HUES6 (cell line): ENCODE data around the gene CEP120.

Experiments used
- H3K27ac ChIP-seq: 2 replicates; pipeline ENCODE4 v1.7.0; 2013; ENCODE audit warnings: low read depth, mild to moderate bottlenecking, low read length, inconsistent platforms
- H3K27me3 ChIP-seq: 2 replicates; pipeline ENCODE4 v1.6.1; 2013; ENCODE audit warnings: low read length; ENCODE audit not compliant: control insufficient read depth, insufficient read depth
- H3K36me3 ChIP-seq: 2 replicates; pipeline ENCODE4 v1.6.1; 2013; ENCODE audit warnings: low read length; ENCODE audit not compliant: control insufficient read depth, insufficient read depth
- H3K4me1 ChIP-seq: 2 replicates; pipeline ENCODE4 v1.6.1; 2013; ENCODE audit warnings: low read length; ENCODE audit not compliant: control insufficient read depth, insufficient read depth
- H3K4me3 ChIP-seq: 2 replicates; pipeline ENCODE4 v1.5.1; 2013; ENCODE audit warnings: low read depth, low read length
- H3K9ac ChIP-seq: one replicate; pipeline ENCODE4 v1.6.1; 2013; ENCODE audit warnings: mild to moderate bottlenecking, low read length
- H3K9me3 ChIP-seq: 2 replicates; pipeline ENCODE4 v1.6.1; 2013; ENCODE audit warnings: low read depth, low read length; ENCODE audit not compliant: control insufficient read depth, insufficient read depth

CEP120 gene

GRCh38 chr5:123299136-123299535 is 124.1 kb downstream of the CEP120 start:
- H3K36me3 ChIP-seq, result no peaks in the 10 kb centered on the region
- no peak overlapping the region for H3K27ac ChIP-seq
- H3K4me3 ChIP-seq, result no peak overlapping the region
- H3K4me1 ChIP-seq, result peaks cover 4% of the 10 kb centered on the region; the same call in 1 of the 2 replicates
- H3K9me3 ChIP-seq, result no peaks in the 10 kb centered on the region
- H3K27me3 ChIP-seq, result no peaks in the 10 kb centered on the region
- H3K9ac ChIP-seq, result no peak overlapping the region

DNA sequence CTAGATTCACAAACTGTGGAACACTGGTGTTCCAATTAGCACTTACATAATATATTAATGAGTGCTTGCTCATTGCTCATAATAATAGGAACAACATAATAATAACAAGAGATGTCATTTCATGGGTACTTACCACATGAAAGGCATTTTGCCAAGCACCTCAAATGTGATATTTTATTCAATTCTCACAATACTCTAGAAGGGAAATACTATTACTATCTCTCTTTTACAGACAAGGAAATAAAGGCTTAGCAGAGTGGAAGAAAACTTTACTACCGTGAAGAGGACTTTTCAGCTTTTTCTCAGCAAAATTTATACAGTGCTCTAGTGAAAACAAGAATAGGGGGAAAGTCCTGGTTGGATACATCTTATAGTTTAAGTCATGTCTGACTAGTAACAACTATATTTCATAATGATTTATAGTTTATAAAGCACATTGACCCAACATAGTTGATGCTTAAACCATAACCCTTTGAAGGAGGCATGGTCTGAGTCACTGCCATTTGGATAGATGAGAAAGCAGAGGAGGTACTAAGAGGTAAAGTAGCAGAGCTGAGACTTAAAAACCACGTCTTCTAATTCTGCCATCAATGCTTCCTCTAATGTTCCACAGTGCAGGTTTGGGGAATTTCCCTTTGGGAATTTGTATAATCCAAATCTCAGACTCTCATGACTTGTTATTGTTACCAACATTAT is 124.7 kb downstream of the CEP120 start:
- Histone ChIP-seq H3K9ac (no peak overlapping the region), H3K36me3 (no peaks in the 10 kb centered on the region), H3K4me1 (0 out of 2 replicates have a peak, but pooled peaks cover 2% of the 10 kb centered on the region), H3K27me3 (no peaks in the 10 kb centered on the region), H3K4me3 (no peak overlapping the region), H3K9me3 (no peaks in the 10 kb centered on the region), H3K27ac (no peak overlapping the region)

- no peaks in the 10 kb centered on the region for H3K36me3 ChIP-seq
- H3K9me3 ChIP-seq, result no peaks in the 10 kb centered on the region
- H3K27me3 ChIP-seq, result no peaks in the 10 kb centered on the region
- no peak overlapping the region for H3K4me3 ChIP-seq
- no peak overlapping the region for H3K27ac ChIP-seq
- H3K4me1 ChIP-seq, result no peaks in the 10 kb centered on the region
- H3K9ac ChIP-seq, result no peak overlapping the region
Observed at GRCh38 chr5:123297866-123298265, 125.3 kb downstream of the CEP120 start.

DNA sequence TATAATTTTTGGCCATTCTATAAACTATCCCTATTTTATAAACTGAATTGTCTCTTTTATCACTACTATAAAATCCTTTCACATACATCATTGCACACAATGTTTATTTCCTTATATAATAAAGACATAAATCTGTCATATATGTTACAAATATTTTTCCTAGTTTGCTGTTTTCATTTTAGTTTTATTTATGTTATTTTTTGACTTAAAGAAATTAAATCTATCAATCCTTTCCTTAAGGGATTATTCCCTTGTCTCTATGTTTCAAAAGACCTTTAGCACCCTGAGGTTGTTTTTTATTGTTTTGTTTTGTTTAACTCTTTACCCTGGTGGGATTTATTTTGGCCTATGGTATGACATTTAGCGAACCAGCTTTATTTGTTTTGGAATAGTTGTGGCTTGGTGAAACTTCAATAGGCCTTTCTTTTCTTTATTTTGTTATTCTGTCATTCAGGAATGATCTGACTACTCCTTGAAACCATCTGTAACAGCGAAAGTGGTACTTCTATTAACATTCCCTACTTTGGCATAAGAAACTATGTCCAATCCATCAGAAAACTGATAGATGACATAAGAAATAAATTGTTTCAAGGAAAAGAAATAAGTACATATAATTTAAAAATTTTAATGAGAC is 125.9 kb downstream of the CEP120 start:
- H3K4me3 ChIP-seq, result no peak overlapping the region
- no peaks in the 10 kb centered on the region for H3K9me3 ChIP-seq

More for the DNA sequence above, 125.9 kb downstream of the CEP120 start:
- H3K4me1 ChIP-seq, result no peaks in the 10 kb centered on the region
- no peaks in the 10 kb centered on the region for H3K36me3 ChIP-seq
- no peak overlapping the region for H3K27ac ChIP-seq
- no peak overlapping the region for H3K9ac ChIP-seq
- no peaks in the 10 kb centered on the region for H3K27me3 ChIP-seq
